HFF-Myc (cell line): ENCODE data around the gene RABEP2.

Experiments used
- DNase-seq: peaks from one replicate; pipeline ENCODE4 v3.0.0-alpha.2; 2011; ENCODE audit warnings: low read depth; ENCODE audit errors: extremely low read depth
- H3K4me3 ChIP-seq: replicated peaks from 2 replicates; pipeline ENCODE4 v1.5.1; 2011; ENCODE audit warnings: low read depth, mild to moderate bottlenecking, control low read depth, low read length
- CTCF ChIP-seq: IDR thresholded peaks from 2 replicates; pipeline ENCODE4 v1.5.1; 2012; ENCODE audit warnings: mild to moderate bottlenecking, low read depth, low read length, control low read depth; ENCODE audit errors: missing control alignments

The RABEP2 gene

GRCh38 chr16:28938721-28939120, 13.7 kb upstream of the RABEP2 start:
- TF ChIP-seq CTCF, result no peak
- H3K4me3 ChIP-seq, result no peak overlapping the region
- no peak for DNase-seq

- no peak overlapping the region for H3K4me3 ChIP-seq
- no peak for DNase-seq
- no peak for TF ChIP-seq CTCF
Measured at GRCh38 chr16:28937222-28937876, 12.3 kb upstream of the RABEP2 start.

GRCh38 chr16:28936784-28937155, 11.7 kb upstream of the RABEP2 start:
- DNase-seq, result no peak
- no peak overlapping the region for H3K4me3 ChIP-seq
- no peak for TF ChIP-seq CTCF

- no peak for TF ChIP-seq CTCF
- no peak for DNase-seq
- no peak overlapping the region for H3K4me3 ChIP-seq
Measured at GRCh38 chr16:28935924-28936783, 11.1 kb upstream of the RABEP2 start.

- no peak overlapping the region for H3K4me3 ChIP-seq
- TF ChIP-seq CTCF, result no peak
- no peak for DNase-seq
Measured at GRCh38 chr16:28935346-28935745, 10.3 kb upstream of the RABEP2 start.

- no peak overlapping the region for H3K4me3 ChIP-seq
- TF ChIP-seq CTCF, result no peak
Measured at GRCh38 chr16:28933171-28933570, 8.1 kb upstream of the RABEP2 start.

More at GRCh38 chr16:28933171-28933570, 8.1 kb upstream of the RABEP2 start:
- no peak for DNase-seq
